H9 (cell line): ENCODE results near the gene ANXA4. TPM values are rescaled to one million over a fixed set of nuclear protein-coding genes. Genes with fewer than 3 reads are reported as not detected.

Experiments
- DNase-seq: peaks from one replicate; pipeline ENCODE4 v3.0.0-alpha.2; 2017
- H2AFZ ChIP-seq: one replicate; pipeline ENCODE4 v1.6.1; 2013; ENCODE audit warnings: mild to moderate bottlenecking, low read length, control low read depth, moderate library complexity
- H2AK5ac ChIP-seq: 2 replicates; pipeline ENCODE4 v1.6.1; 2013; ENCODE audit warnings: low read length, control low read depth, mixed read lengths; ENCODE audit not compliant: insufficient read length
- H2BK120ac ChIP-seq: one replicate; pipeline ENCODE4 v1.6.1; 2013; ENCODE audit warnings: low read depth, mild to moderate bottlenecking, low read length, control low read depth, inconsistent platforms; ENCODE audit not compliant: poor library complexity, severe bottlenecking
- H2BK12ac ChIP-seq: 2 replicates; pipeline ENCODE4 v1.6.1; 2013; ENCODE audit warnings: low read length, control low read depth, mixed read lengths, low read depth; ENCODE audit not compliant: insufficient read length
- H2BK15ac ChIP-seq: 2 replicates; pipeline ENCODE4 v1.6.1; 2013; ENCODE audit warnings: low read depth, low read length, control low read depth
- H2BK20ac ChIP-seq: one replicate; pipeline ENCODE4 v1.6.1; 2013; ENCODE audit warnings: low read depth, mild to moderate bottlenecking, low read length, control low read depth, inconsistent platforms; ENCODE audit not compliant: poor library complexity, severe bottlenecking
- H2BK5ac ChIP-seq: 2 replicates; pipeline ENCODE4 v1.6.1; 2013; ENCODE audit warnings: low read length, control low read depth, mixed read lengths; ENCODE audit not compliant: insufficient read length
- H3K14ac ChIP-seq: 2 replicates; pipeline ENCODE4 v1.6.1; 2013; ENCODE audit warnings: low read length, control low read depth; ENCODE audit not compliant: insufficient read depth
- H3K18ac ChIP-seq: 2 replicates; pipeline ENCODE4 v1.6.1; 2013; ENCODE audit warnings: low read depth, mild to moderate bottlenecking, mixed read lengths, low read length, control low read depth; ENCODE audit not compliant: insufficient read length
- H3K23ac ChIP-seq: 2 replicates; pipeline ENCODE4 v1.6.1; 2013; ENCODE audit warnings: low read length, control low read depth, mixed read lengths, low read depth; ENCODE audit not compliant: insufficient read length
- H3K23me2 ChIP-seq: 2 replicates; pipeline ENCODE4 v1.6.1; 2013; ENCODE audit warnings: low read depth, mild to moderate bottlenecking, mixed read lengths, low read length, control low read depth; ENCODE audit not compliant: insufficient read length, poor library complexity, severe bottlenecking
- H3K27ac ChIP-seq: 2 replicates; pipeline ENCODE4 v1.5.1; 2013; ENCODE audit warnings: low read length, control low read depth, mixed read lengths, low read depth; ENCODE audit not compliant: insufficient read length
- H3K27me3 ChIP-seq: 2 replicates; pipeline ENCODE4 v1.6.1; 2013; ENCODE audit warnings: low read length, control low read depth, inconsistent platforms; ENCODE audit not compliant: insufficient read depth
- H3K4ac ChIP-seq: 2 replicates; pipeline ENCODE4 v1.6.1; 2013; ENCODE audit warnings: low read depth, mild to moderate bottlenecking, control low read depth, inconsistent platforms, low read length, moderate library complexity
- H3K4me1 ChIP-seq: 2 replicates; pipeline ENCODE4 v1.6.1; 2013; ENCODE audit warnings: low read length, control low read depth, inconsistent platforms; ENCODE audit not compliant: insufficient read depth
- H3K4me2 ChIP-seq: 2 replicates; pipeline ENCODE4 v1.6.1; 2013; ENCODE audit warnings: low read length, control low read depth, mixed read lengths; ENCODE audit not compliant: insufficient read length, insufficient read depth
- H3K56ac ChIP-seq: 2 replicates; pipeline ENCODE4 v1.6.1; 2013; ENCODE audit warnings: low read depth, mild to moderate bottlenecking, mixed read lengths, low read length, control low read depth; ENCODE audit not compliant: insufficient read length
- H3K79me1 ChIP-seq: 2 replicates; pipeline ENCODE4 v1.6.1; 2013; ENCODE audit warnings: low read depth, mild to moderate bottlenecking, moderate library complexity, low read length, control low read depth, inconsistent platforms; ENCODE audit not compliant: insufficient read depth, poor library complexity, severe bottlenecking
- H3K79me2 ChIP-seq: 2 replicates; pipeline ENCODE4 v1.6.1; 2013; ENCODE audit warnings: low read length, control low read depth, inconsistent platforms; ENCODE audit not compliant: insufficient read depth
- H3K9ac ChIP-seq: 2 replicates; pipeline ENCODE4 v1.6.1; 2013; ENCODE audit warnings: low read length, control low read depth, mixed read lengths; ENCODE audit not compliant: insufficient read length; ENCODE audit errors: extremely low read depth
- H3K9me3 ChIP-seq: one replicate; pipeline ENCODE4 v1.6.1; 2013; ENCODE audit warnings: low read depth, low read length, inconsistent platforms; ENCODE audit not compliant: control insufficient read depth
- H3T11ph ChIP-seq: one replicate; pipeline ENCODE4 v1.6.1; 2013; ENCODE audit warnings: mild to moderate bottlenecking, low read length, control low read depth, inconsistent platforms
- H4K20me1 ChIP-seq: one replicate; pipeline ENCODE4 v1.6.1; 2013; ENCODE audit not compliant: control insufficient read depth, insufficient read length, insufficient read depth
- H4K5ac ChIP-seq: 2 replicates; pipeline ENCODE4 v1.6.1; 2013; ENCODE audit warnings: low read depth, mild to moderate bottlenecking, mixed read lengths, low read length, control low read depth; ENCODE audit not compliant: insufficient read length
- H4K8ac ChIP-seq: replicated peaks from 2 replicates; pipeline ENCODE4 v1.6.1; 2013; ENCODE audit warnings: low read length, control low read depth, mixed read lengths, low read depth; ENCODE audit not compliant: insufficient read length
- H4K91ac ChIP-seq: 2 replicates; pipeline ENCODE4 v1.6.1; 2013; ENCODE audit warnings: low read depth, mild to moderate bottlenecking, moderate library complexity, mixed read lengths, low read length, control low read depth; ENCODE audit not compliant: insufficient read length
- H3K27ac Mint-ChIP-seq, 3 experiments: 2 replicates in 2 of 3; 3 replicates in 1 of 3; pipeline ENCODE4 v1.8.0; 2020 to 2021; ENCODE audit warnings: mixed read lengths in 3 of 3, mild to moderate bottlenecking in 1 of 3, moderate library complexity in 1 of 3
- H3K27me3 Mint-ChIP-seq: 2 replicates; pipeline ENCODE4 v1.8.0; 2021; ENCODE audit warnings: low read depth, mild to moderate bottlenecking, moderate library complexity, mixed read lengths
- H3K36me3 Mint-ChIP-seq, 3 experiments: 2 replicates in 2 of 3; 3 replicates in 1 of 3; pipeline ENCODE4 v1.8.0; 2020 to 2021; ENCODE audit warnings: low read depth in 3 of 3, mixed read lengths in 3 of 3; ENCODE audit not compliant: insufficient read depth in 1 of 3
- H3K4me1 Mint-ChIP-seq, 2 experiments: 2 replicates each; pipeline ENCODE4 v1.8.0; 2020; ENCODE audit warnings: mixed read lengths in 2 of 2
- H3K4me3 Mint-ChIP-seq, 2 experiments: 2 replicates in 1 of 2; 3 replicates in 1 of 2; pipeline ENCODE4 v1.8.0; 2020 to 2021; ENCODE audit warnings: mild to moderate bottlenecking in 2 of 2, mixed read lengths in 2 of 2, moderate library complexity in 1 of 2
- H3K9me3 Mint-ChIP-seq, 2 experiments: 2 replicates in 1 of 2; 3 replicates in 1 of 2; pipeline ENCODE4 v1.8.0; 2020; ENCODE audit warnings: mild to moderate bottlenecking in 2 of 2, mixed read lengths in 2 of 2, moderate library complexity in 1 of 2
- WGBS: extraction: QIAGEN DNeasy Blood & Tissue Kit; methylation state at CpG from one replicate; pipeline ENCODE4 v1.1.7; 2013; ENCODE audit warnings: missing lambda C conversion rate, low lambda C conversion rate, mixed read lengths; ENCODE audit not compliant: insufficient read length; ENCODE audit errors: extremely low coverage; 5-methylcytosine and 5-hydroxymethylcytosine counted together
- total RNA-seq: library from RNA; stranded (reverse); gene quantifications from 2 replicates; pipeline ENCODE4 v1.2.1, GENCODE V29; 2021
- TF ChIP-seq, protein P1 (sequence below): fragments of 200-600 bp; sonication (generic); conservative IDR thresholded peaks from 3 replicates; pipeline ENCODE4 v1.8.0; 2021; ENCODE audit warnings: antibody characterized with exemption, mild to moderate bottlenecking

Gene ANXA4
- total RNA-seq, 1 experiment from 2014 or later, result 14.4 TPM

GRCh38 chr2:69768789-69769188 is 26.9 kb downstream of the ANXA4 start:
- H3K9me3 Mint-ChIP-seq, result no peaks in the 10 kb centered on the region
- H3K4me1 Mint-ChIP-seq, result peaks cover 17 to 28% of the 10 kb centered on the region in 2 experiments
- no peak overlapping the region for H3K18ac ChIP-seq
- no peak overlapping the region for H3K14ac ChIP-seq
- no peak overlapping the region for H3T11ph ChIP-seq
- H3K4me2 ChIP-seq, result no peak overlapping the region
- no peak overlapping the region for H3K4me3 Mint-ChIP-seq
- DNase-seq, result no peak
- H3K79me2 ChIP-seq, result no peaks in the 10 kb centered on the region
- no peak overlapping the region for H2BK15ac ChIP-seq
- TF ChIP-seq, protein P1, sequence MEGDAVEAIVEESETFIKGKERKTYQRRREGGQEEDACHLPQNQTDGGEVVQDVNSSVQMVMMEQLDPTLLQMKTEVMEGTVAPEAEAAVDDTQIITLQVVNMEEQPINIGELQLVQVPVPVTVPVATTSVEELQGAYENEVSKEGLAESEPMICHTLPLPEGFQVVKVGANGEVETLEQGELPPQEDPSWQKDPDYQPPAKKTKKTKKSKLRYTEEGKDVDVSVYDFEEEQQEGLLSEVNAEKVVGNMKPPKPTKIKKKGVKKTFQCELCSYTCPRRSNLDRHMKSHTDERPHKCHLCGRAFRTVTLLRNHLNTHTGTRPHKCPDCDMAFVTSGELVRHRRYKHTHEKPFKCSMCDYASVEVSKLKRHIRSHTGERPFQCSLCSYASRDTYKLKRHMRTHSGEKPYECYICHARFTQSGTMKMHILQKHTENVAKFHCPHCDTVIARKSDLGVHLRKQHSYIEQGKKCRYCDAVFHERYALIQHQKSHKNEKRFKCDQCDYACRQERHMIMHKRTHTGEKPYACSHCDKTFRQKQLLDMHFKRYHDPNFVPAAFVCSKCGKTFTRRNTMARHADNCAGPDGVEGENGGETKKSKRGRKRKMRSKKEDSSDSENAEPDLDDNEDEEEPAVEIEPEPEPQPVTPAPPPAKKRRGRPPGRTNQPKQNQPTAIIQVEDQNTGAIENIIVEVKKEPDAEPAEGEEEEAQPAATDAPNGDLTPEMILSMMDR, result no peak
- H4K91ac ChIP-seq, result no peak overlapping the region
- no peak overlapping the region for H2BK5ac ChIP-seq
- no peaks in the 10 kb centered on the region for H3K79me1 ChIP-seq
- no peaks in the 10 kb centered on the region for H3K9me3 ChIP-seq
- H3K23me2 ChIP-seq, result no peaks in the 10 kb centered on the region
- no peak overlapping the region for H3K9ac ChIP-seq
- no peaks in the 10 kb centered on the region for H3K27me3 ChIP-seq
- no peak overlapping the region for H4K8ac ChIP-seq
- no peak overlapping the region for H4K5ac ChIP-seq
- no peak overlapping the region for H2BK20ac ChIP-seq
- no peaks in the 10 kb centered on the region for H3K27me3 Mint-ChIP-seq
- peaks cover 2% of the 10 kb centered on the region; the same call in 1 of the 2 replicates for H3K4me1 ChIP-seq
- H3K56ac ChIP-seq, result no peak overlapping the region
- H2BK120ac ChIP-seq, result no peak overlapping the region
- no peaks in the 10 kb centered on the region for H3K36me3 Mint-ChIP-seq
- H3K27ac ChIP-seq, result no peak overlapping the region
- no peak overlapping the region for H2BK12ac ChIP-seq
- no peaks in the 10 kb centered on the region for H4K20me1 ChIP-seq
- no peak overlapping the region for H3K23ac ChIP-seq
- no peak overlapping the region for H3K4ac ChIP-seq
- no peak overlapping the region for H2AFZ ChIP-seq
- no peak overlapping the region for H3K27ac Mint-ChIP-seq
- no peak overlapping the region for H2AK5ac ChIP-seq
- no CpG with 5 or more reads among the region's 2 CpGs for WGBS
